Colonic mucosa (tissue), 4 donors: ENCODE data around the gene CACFD1. TPM values are rescaled to one million over a fixed set of nuclear protein-coding genes. Genes with fewer than 3 reads are reported as not detected.
"Not testable (repeated sequence)": the region's sequence is repeated elsewhere in the genome, so short reads cannot be mapped to it uniquely, and the experiment has no call there.

Experiments used
- DNase-seq: peaks from one replicate; pipeline ENCODE4 v3.0.0-alpha.2; 2020
- H3K27ac ChIP-seq: fragments of 200-600 bp; one replicate; pipeline ENCODE4 v1.8.0; 2021
- H3K27me3 ChIP-seq: fragments of 200-600 bp; one replicate; pipeline ENCODE4 v1.8.0; 2021
- H3K36me3 ChIP-seq: fragments of 200-600 bp; one replicate; pipeline ENCODE4 v1.8.0; 2021
- H3K4me1 ChIP-seq: fragments of 200-600 bp; one replicate; pipeline ENCODE4 v1.8.0; 2021; ENCODE audit warnings: mild to moderate bottlenecking
- H3K4me3 ChIP-seq: fragments of 200-600 bp; one replicate; pipeline ENCODE4 v1.8.0; 2021
- H3K9ac ChIP-seq, 2 donors: one replicate each; pipeline ENCODE4 v1.7.0; 2013; ENCODE audit warnings: control low read depth in 2 of 2, low read depth in 2 of 2, low read length in 2 of 2
- H3K9me3 ChIP-seq: fragments of 200-600 bp; one replicate; pipeline ENCODE4 v1.8.0; 2021
- CTCF ChIP-seq: fragments of 200-600 bp; IDR thresholded peaks from one replicate; pipeline ENCODE4 v1.8.0; 2022; ENCODE audit warnings: antibody characterized with exemption, mild to moderate bottlenecking
- intact Hi-C: fragments of 100-400 bp; cut with DNase I; formaldehyde crosslinking; loops from one replicate; pipeline ENCODE4 v1.14.1; 2022
- total RNA-seq, 2 donors: library from RNA; stranded (reverse); fragmentation: NEBNext Ultra II Directional in 1 of 2; extraction: Animal tissue kit (Norgen Biotek cat#: 25700) in 1 of 2; gene quantifications; one replicate each; pipeline ENCODE4 v1.2.1, GENCODE V29; 2021
- donor health status: healthy.
- donor health status: DM: no; HTN: no; CAD: no.
- donor health status: DM: no; HTN: no; CAD: no.

CACFD1 gene
- total RNA-seq, 2 donors from 2014 or later, result 56.8 to 60.7 TPM

- no peak for TF ChIP-seq CTCF
- H3K36me3 ChIP-seq, result no peaks in the 10 kb centered on the region
- peak; percentile 66 for DNase-seq
- H3K27me3 ChIP-seq, result no peaks in the 10 kb centered on the region
- H3K4me3 ChIP-seq, result no peak overlapping the region
- H3K9me3 ChIP-seq, result no peaks in the 10 kb centered on the region
- intact Hi-C loops, result no loop called here
- no peak overlapping the region for H3K27ac ChIP-seq
- no peak overlapping the region for H3K9ac ChIP-seq
- no peaks in the 10 kb centered on the region for H3K4me1 ChIP-seq
These were observed 10.0 kb upstream of the CACFD1 start for GRCh38 chr9:133449760-133450159.

GRCh38 chr9:133451865-133452264 is 7.9 kb upstream of the CACFD1 start:
- H3K27me3 ChIP-seq, H3K4me3 ChIP-seq, H3K4me1 ChIP-seq, H3K9ac ChIP-seq, H3K36me3 ChIP-seq, intact Hi-C loops, H3K9me3 ChIP-seq, DNase-seq, H3K27ac ChIP-seq: not testable (repeated sequence)

- Histone ChIP-seq H3K9me3 (no peaks in the 10 kb centered on the region), H3K4me3 (no peak overlapping the region), H3K36me3 (no peaks in the 10 kb centered on the region), H3K9ac (no peak overlapping the region), H3K27ac (no peak overlapping the region), H3K4me1 (no peaks in the 10 kb centered on the region), H3K27me3 (no peaks in the 10 kb centered on the region)
- DNase-seq, result no peak
- no peak for TF ChIP-seq CTCF
- intact Hi-C loops, result no loop called here
These were observed 7.2 kb upstream of the CACFD1 start for GRCh38 chr9:133452562-133452961.

- no peak for TF ChIP-seq CTCF
- no peaks in the 10 kb centered on the region for H3K9me3 ChIP-seq
- no peak overlapping the region for H3K27ac ChIP-seq
- H3K9ac ChIP-seq, result no peak overlapping the region
- intact Hi-C loops, result no loop called here
- H3K4me3 ChIP-seq, result no peak overlapping the region
- H3K36me3 ChIP-seq, result no peaks in the 10 kb centered on the region
- no peaks in the 10 kb centered on the region for H3K4me1 ChIP-seq
- H3K27me3 ChIP-seq, result no peaks in the 10 kb centered on the region
- DNase-seq, result no peak
These were observed 6.1 kb upstream of the CACFD1 start for GRCh38 chr9:133453651-133454050.

- intact Hi-C loops, result no loop called here
These were observed 5.5 kb upstream of the CACFD1 start for GRCh38 chr9:133454325-133454724.

More at GRCh38 chr9:133454325-133454724, 5.5 kb upstream of the CACFD1 start:
- no peaks in the 10 kb centered on the region for H3K4me1 ChIP-seq
- no peaks in the 10 kb centered on the region for H3K36me3 ChIP-seq
- H3K4me3 ChIP-seq, result no peak overlapping the region
- no peak overlapping the region for H3K27ac ChIP-seq
- TF ChIP-seq CTCF, result no peak
- H3K9me3 ChIP-seq, result no peaks in the 10 kb centered on the region
- H3K27me3 ChIP-seq, result no peaks in the 10 kb centered on the region
- DNase-seq, result no peak
- no peak overlapping the region for H3K9ac ChIP-seq
